Pulmonary artery endothelial cell (primary cell): Measurements from ENCODE around the gene ELOVL5. TPM values are rescaled to one million over a fixed set of nuclear protein-coding genes. Genes with fewer than 3 reads are reported as not detected.

Source experiments
- DNase-seq: peaks from one replicate; pipeline ENCODE4 v3.0.0-alpha.2; 2011; ENCODE audit warnings: low read depth, low spot score
- total RNA-seq: library from RNA; depleted of rRNA; stranded (reverse); fragments of >200 nt; gene quantifications from 2 replicates; pipeline ENCODE4 v1.2.3, GENCODE V29; 2014

The ELOVL5 gene
- total RNA-seq, 1 donor from 2014 or later: 93.4 TPM

- no peak for DNase-seq
Observed at GRCh38 chr6:53279293-53279692, 69.5 kb downstream of the ELOVL5 start.

GRCh38 chr6:53273370-53273769, 75.4 kb downstream of the ELOVL5 start:
- DNase-seq: no peak

- DNase-seq: no peak
Observed at GRCh38 chr6:53269827-53270226, 78.9 kb downstream of the ELOVL5 start.

GRCh38 chr6:53268858-53269608, 79.7 kb downstream of the ELOVL5 start:
- DNase-seq: no peak

- no peak for DNase-seq
Observed at GRCh38 chr6:53266553-53267090, 82.1 kb downstream of the ELOVL5 start.

GRCh38 chr6:53264915-53265607, 83.7 kb downstream of the ELOVL5 start:
- no peak for DNase-seq

DNA sequence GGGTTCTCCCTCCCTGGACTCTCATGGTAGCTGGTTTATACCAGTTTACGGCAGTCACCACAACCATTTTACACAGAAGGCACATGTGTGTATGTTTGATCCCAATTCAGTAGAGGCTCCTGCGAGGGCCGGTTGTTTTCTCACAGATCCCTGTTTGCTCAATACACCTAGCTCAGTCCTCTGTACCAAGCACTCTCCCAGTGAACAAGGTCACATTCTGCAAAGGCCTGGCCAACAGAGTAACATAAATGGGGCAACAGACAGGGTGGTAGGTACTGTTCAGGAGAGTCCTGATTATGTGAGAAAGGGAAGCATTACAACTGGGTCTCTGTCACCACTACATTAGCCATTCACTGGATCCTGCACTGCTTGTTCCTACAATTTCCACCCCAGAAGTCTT, 84.4 kb downstream of the ELOVL5 start:
- DNase-seq: no peak

- DNase-seq: no peak
Observed at GRCh38 chr6:53263917-53264316, 84.8 kb downstream of the ELOVL5 start.

DNA sequence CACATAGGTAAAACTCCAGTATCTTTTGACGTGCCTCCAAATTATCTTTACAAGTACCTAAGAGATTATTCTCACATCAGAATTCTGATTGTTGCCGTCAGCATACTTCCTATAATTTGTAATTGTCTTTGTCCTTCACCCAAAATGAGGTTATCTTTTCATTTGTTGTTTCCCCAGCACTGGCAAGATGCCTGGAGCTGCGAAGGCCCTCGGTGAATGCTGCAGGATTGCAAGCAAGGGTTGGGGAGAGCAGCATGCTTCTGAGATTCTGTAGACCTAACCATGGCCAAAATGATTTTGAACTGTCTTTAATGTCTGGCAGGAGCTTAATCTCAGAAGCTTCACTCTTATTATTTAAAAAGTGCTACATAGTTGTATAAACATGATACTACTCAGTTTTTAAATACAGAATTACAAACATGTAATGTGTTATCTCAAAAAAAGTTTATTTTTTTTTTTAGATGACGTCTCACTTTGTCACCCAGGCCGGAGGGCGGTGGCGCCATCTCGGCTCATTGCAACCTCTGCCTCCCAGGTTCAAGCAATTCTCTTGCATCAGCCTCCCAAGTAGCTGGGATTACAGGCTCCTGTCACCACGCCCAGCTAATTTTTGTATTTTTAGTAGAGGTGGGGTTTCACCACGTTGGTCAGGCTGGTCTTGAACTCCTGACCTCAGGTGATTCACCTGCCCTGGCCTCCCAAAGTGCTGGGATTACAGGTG, 88.7 kb downstream of the ELOVL5 start:
- no peak for DNase-seq

DNA sequence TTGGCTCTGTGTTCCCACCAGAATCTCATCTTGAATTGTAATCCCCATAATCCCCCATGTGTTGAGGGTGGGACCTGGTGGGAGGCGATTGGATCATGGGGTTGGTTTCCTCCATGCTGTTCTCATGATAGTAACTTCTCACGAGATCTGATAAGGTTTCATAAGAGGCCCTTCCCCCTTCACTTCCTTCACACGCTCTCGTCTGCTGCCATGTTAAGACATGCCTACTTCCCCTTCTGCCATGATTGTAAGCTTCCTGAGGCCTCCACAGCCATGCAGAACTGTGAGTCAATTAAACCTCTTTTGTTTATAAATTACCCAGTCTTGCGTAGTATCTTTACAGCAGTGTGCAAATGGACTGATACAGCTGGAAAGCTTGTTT, 90.0 kb downstream of the ELOVL5 start:
- DNase-seq: no peak

GRCh38 chr6:53258076-53258773, 90.5 kb downstream of the ELOVL5 start:
- DNase-seq: no peak

GRCh38 chr6:53257533-53257932, 91.2 kb downstream of the ELOVL5 start:
- no peak for DNase-seq

DNA sequence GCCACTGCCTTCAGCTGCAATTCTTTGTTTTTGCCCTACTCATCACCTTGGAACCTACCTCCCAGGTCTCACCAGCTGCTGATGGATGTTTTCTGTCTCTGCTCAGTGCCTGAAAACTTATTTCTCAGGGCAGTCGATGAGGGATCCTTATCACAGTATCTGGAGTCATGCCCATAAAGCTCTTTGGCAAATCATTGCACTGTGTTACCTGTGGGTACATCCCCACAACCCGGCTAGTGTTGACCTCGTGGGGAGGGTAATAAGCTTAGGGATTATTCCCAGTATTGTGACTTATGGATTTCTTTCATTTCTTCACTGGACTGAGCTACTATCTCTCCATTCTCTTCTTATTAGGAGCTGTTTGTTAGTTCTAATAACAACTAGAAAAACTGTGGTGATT, 91.7 kb downstream of the ELOVL5 start:
- DNase-seq: no peak

- DNase-seq: no peak
Observed at GRCh38 chr6:53252177-53252692, 96.5 kb downstream of the ELOVL5 start.

DNA sequence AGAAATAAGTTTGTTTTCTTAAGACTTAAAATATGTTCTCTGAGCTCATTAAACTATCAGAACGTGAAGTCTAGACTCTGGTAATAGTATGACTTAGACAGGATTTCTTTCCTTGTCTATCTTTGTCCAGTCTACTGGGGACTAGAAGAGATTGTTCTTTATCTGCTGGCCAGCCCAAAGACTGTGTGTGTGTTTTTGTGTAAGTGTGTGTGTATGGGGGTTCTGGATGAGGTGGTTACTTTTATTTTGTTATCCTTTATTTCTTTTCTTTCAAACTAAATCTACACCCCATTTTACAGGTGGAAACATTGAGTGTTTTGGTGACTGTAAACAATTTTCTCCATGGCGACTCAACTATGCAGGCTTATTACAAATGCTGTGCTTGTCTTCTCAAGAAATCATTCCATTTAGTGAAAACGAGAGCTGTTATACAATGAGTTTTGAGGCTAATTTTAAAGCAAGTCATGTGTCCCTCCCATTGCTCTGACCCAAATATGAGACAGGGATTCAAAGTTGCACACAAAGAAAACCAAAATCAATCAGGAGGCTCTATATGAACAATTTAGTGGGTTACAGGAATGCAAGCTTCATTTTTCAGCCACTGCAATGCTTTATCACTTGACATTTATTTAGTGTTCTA, 97.6 kb downstream of the ELOVL5 start:
- no peak for DNase-seq

- DNase-seq: no peak
Observed at GRCh38 chr6:53250176-53251032, 98.3 kb downstream of the ELOVL5 start.

GRCh38 chr6:53246924-53247323, 101.8 kb downstream of the ELOVL5 start:
- DNase-seq: no peak

GRCh38 chr6:53244958-53245357, 103.8 kb downstream of the ELOVL5 start:
- no peak for DNase-seq

- no peak for DNase-seq
Observed at GRCh38 chr6:53244399-53244931, 104.3 kb downstream of the ELOVL5 start.

GRCh38 chr6:53241938-53242337, 106.8 kb downstream of the ELOVL5 start:
- no peak for DNase-seq
